Neural cell (in vitro differentiated cells): Measurements from ENCODE around the gene ALOX5AP. TPM values are rescaled to one million over a fixed set of nuclear protein-coding genes. Genes with fewer than 3 reads are reported as not detected.

Experiments used
- H2AFZ ChIP-seq: fragments of 200-600, 300-800 bp; sonication (generic), shearing (Covaris generic); 2 replicates; pipeline ENCODE4 v1.6.0; 2014; ENCODE audit warnings: low read depth, mild to moderate bottlenecking, antibody characterized with exemption, low read length, moderate library complexity
- H3F3A ChIP-seq: fragments of 200-600 bp; shearing (Covaris generic); 2 replicates; pipeline ENCODE4 v1.6.1; 2016; ENCODE audit warnings: mild to moderate bottlenecking, moderate library complexity, mixed read lengths, antibody characterized with exemption, low read length; ENCODE audit not compliant: insufficient read depth, poor library complexity, severe bottlenecking
- H3K27ac ChIP-seq: fragments of 200-600, 300-800 bp; sonication (generic), shearing (Covaris generic); 2 replicates; pipeline ENCODE4 v1.5.1; 2014; ENCODE audit warnings: mild to moderate bottlenecking, low read length, moderate library complexity
- H3K27me3 ChIP-seq: fragments of 300-800, 200-600 bp; sonication (generic), shearing (Covaris generic); 2 replicates; pipeline ENCODE4 v1.6.0; 2014; ENCODE audit warnings: mild to moderate bottlenecking, low read depth, low read length, moderate library complexity; ENCODE audit not compliant: insufficient read depth
- H3K36me3 ChIP-seq: fragments of 300-800, 200-600 bp; sonication (generic), shearing (Covaris generic); 2 replicates; pipeline ENCODE4 v1.5.1; 2014; ENCODE audit warnings: mild to moderate bottlenecking, antibody characterized with exemption, low read length, moderate library complexity; ENCODE audit not compliant: insufficient read depth
- H3K4me2 ChIP-seq: fragments of 300-800, 200-600 bp; sonication (generic), shearing (Covaris generic); 2 replicates; pipeline ENCODE4 v1.6.0; 2014; ENCODE audit warnings: mild to moderate bottlenecking, low read length
- H3K4me3 ChIP-seq: fragments of 300-800, 200-600 bp; sonication (generic), shearing (Covaris generic); 2 replicates; pipeline ENCODE4 v1.5.1; 2014; ENCODE audit warnings: mild to moderate bottlenecking, low read length, moderate library complexity
- H3K79me2 ChIP-seq: fragments of 200-600 bp; shearing (Covaris generic); replicated peaks from 2 replicates; pipeline ENCODE4 v1.6.0; 2014; ENCODE audit warnings: mild to moderate bottlenecking, low read length, moderate library complexity; ENCODE audit not compliant: insufficient read depth
- H3K9ac ChIP-seq: fragments of 300-800, 200-600 bp; sonication (generic), shearing (Covaris generic); 2 replicates; pipeline ENCODE4 v1.6.1; 2016; ENCODE audit warnings: mild to moderate bottlenecking, low read length, mixed read lengths
- H3K9me2 ChIP-seq: fragments of 200-600 bp; shearing (Covaris generic); 2 replicates; pipeline ENCODE4 v1.6.1; 2016; ENCODE audit warnings: mild to moderate bottlenecking, low read length, mixed read lengths; ENCODE audit not compliant: insufficient read depth
- H3K9me3 ChIP-seq: fragments of 200-600, 300-800 bp; sonication (generic), shearing (Covaris generic); 2 replicates; pipeline ENCODE4 v1.6.1; 2016; ENCODE audit warnings: mild to moderate bottlenecking, mixed run types, low read length, moderate library complexity, mixed read lengths
- H4K20me1 ChIP-seq: fragments of 200-600 bp; shearing (Covaris generic); 2 replicates; pipeline ENCODE4 v1.6.1; 2016; ENCODE audit warnings: mild to moderate bottlenecking, mixed run types; ENCODE audit not compliant: insufficient read depth
- CTCF ChIP-seq: fragments of 450-650 bp; IDR thresholded peaks from 2 replicates; pipeline ENCODE4 v1.5.1; 2014; ENCODE audit warnings: antibody characterized with exemption, mild to moderate bottlenecking, moderate library complexity; ENCODE audit not compliant: poor library complexity, severe bottlenecking
- EP300 ChIP-seq: fragments of 450-650 bp; conservative IDR thresholded peaks from 2 replicates; pipeline ENCODE4 v1.6.1; 2014; ENCODE audit warnings: antibody characterized with exemption, mild to moderate bottlenecking, moderate library complexity; ENCODE audit not compliant: poor library complexity, severe bottlenecking
- EZH2 ChIP-seq: fragments of 200-600, 300-800 bp; shearing (Covaris generic), sonication (generic); IDR thresholded peaks from 2 replicates; pipeline ENCODE4 v1.6.1; 2014; ENCODE audit warnings: antibody characterized with exemption, low read length, borderline replicate concordance, mild to moderate bottlenecking; ENCODE audit not compliant: insufficient read depth, poor library complexity, severe bottlenecking
- MXI1 ChIP-seq: fragments of 450-650 bp; conservative IDR thresholded peaks from 2 replicates; pipeline ENCODE4 v1.6.1; 2014; ENCODE audit warnings: antibody characterized with exemption, mild to moderate bottlenecking; ENCODE audit not compliant: poor library complexity, severe bottlenecking
- POLR2AphosphoS5 ChIP-seq: IDR thresholded peaks from 2 replicates; pipeline ENCODE4 v1.6.1; 2012
- RAD21 ChIP-seq: fragments of 450-650 bp; conservative IDR thresholded peaks from 2 replicates; pipeline ENCODE4 v1.6.1; 2014; ENCODE audit warnings: antibody characterized with exemption, mild to moderate bottlenecking, moderate library complexity
- REST ChIP-seq: IDR thresholded peaks from 2 replicates; pipeline ENCODE4 v1.6.1; 2012; ENCODE audit warnings: borderline replicate concordance
- SMC3 ChIP-seq: fragments of 450-650 bp; conservative IDR thresholded peaks from 2 replicates; pipeline ENCODE4 v1.6.1; 2014; ENCODE audit warnings: antibody characterized with exemption, mild to moderate bottlenecking, moderate library complexity; ENCODE audit not compliant: poor library complexity
- TAF1 ChIP-seq: IDR thresholded peaks from 2 replicates; pipeline ENCODE4 v1.6.1; 2012; ENCODE audit warnings: low read depth
- polyA plus RNA-seq: library from polyadenylated mRNA; depleted of rRNA; stranded (reverse); fragments of >200 nt; gene quantifications from 2 replicates; pipeline ENCODE4 v1.2.3, GENCODE V29; 2014

The ALOX5AP gene
- polyA plus RNA-seq, 1 donor from 2014 or later: not detected

DNA sequence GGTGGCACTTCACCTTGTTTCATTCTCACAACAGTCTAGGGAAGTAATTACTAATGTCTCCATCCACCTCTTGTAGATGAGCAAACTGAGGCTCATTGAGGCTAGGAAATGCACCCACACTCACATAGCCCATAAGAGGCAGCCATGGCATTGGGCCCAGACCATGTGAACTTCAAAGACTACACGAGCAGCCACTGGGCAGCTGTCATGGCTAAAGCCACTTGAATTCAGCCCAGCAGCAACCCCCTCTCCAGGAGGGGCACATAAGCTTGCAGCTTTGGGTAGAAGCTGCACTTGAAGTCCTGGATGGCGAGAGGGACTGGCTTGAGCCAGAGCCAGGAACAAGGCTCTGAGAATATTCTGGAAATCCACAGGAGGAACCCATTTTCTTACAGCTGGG is 13.4 kb downstream of the ALOX5AP start:
- no peaks in the 10 kb centered on the region for H3K36me3 ChIP-seq
- H3K79me2 ChIP-seq: no peaks in the 10 kb centered on the region
- H3F3A ChIP-seq: peaks cover 3% of the 10 kb centered on the region
- no peaks in the 10 kb centered on the region for H3K9me3 ChIP-seq
- H3K9ac ChIP-seq: no peak overlapping the region
- TF ChIP-seq MXI1 (no peak), REST (no peak), POLR2AphosphoS5 (no peak), EZH2 (no peak)
- no peaks in the 10 kb centered on the region for H3K27me3 ChIP-seq
- H3K4me3 ChIP-seq: no peak overlapping the region
- H2AFZ ChIP-seq: no peak overlapping the region
- H3K4me2 ChIP-seq: no peak overlapping the region
- H3K27ac ChIP-seq: no peak overlapping the region
- no peaks in the 10 kb centered on the region for H3K9me2 ChIP-seq
- H4K20me1 ChIP-seq: no peaks in the 10 kb centered on the region

DNA sequence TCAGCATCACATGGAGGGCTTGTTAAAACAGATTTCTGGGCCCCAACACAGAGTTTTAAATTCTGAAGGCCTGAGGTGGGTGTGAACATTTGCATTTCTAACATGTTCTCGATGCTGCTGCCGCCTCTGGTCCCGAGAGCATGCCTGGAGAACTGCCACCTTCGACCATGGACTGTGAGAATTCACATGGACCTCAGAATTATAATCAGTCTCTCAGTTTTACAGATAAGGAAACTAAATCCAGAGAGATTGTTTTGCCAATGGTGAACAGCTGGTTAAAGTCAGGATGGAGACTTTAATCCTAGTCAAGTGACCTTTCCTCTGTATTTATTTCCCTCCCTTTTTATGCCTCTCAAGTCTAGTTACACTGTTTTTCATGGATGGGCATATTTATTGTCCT is 14.7 kb downstream of the ALOX5AP start:
- no peak for TF ChIP-seq RAD21
- TF ChIP-seq TAF1: no peak
- TF ChIP-seq REST: no peak
- TF ChIP-seq POLR2AphosphoS5: no peak
- TF ChIP-seq EZH2: no peak
- TF ChIP-seq CTCF: no peak
- no peak for TF ChIP-seq EP300
- no peak for TF ChIP-seq SMC3
- no peak for TF ChIP-seq MXI1
- H3K9ac ChIP-seq: no peak overlapping the region
- no peaks in the 10 kb centered on the region for H3K36me3 ChIP-seq
- no peak overlapping the region for H3K4me2 ChIP-seq
- H3K4me3 ChIP-seq: no peak overlapping the region
- H2AFZ ChIP-seq: no peak overlapping the region
- no peaks in the 10 kb centered on the region for H3K9me2 ChIP-seq
- H3K27me3 ChIP-seq: no peaks in the 10 kb centered on the region
- H3K27ac ChIP-seq: no peak overlapping the region
- H3K9me3 ChIP-seq: no peaks in the 10 kb centered on the region
- peaks cover 3% of the 10 kb centered on the region for H3F3A ChIP-seq
- H3K79me2 ChIP-seq: no peaks in the 10 kb centered on the region
- H4K20me1 ChIP-seq: no peaks in the 10 kb centered on the region
